OCI-LY1 (cell line): ENCODE results near the gene CD3E.
A peak's percentile ranks its signal among the peaks of the same experiment; 100 is the strongest.

Source experiments
- EZH2 ChIP-seq: fragments of 200-600 bp; sonication (generic), shearing (Covaris generic); IDR thresholded peaks from 2 replicates; pipeline ENCODE4 v1.8.0; 2017; ENCODE audit warnings: borderline replicate concordance, mixed run types, mild to moderate bottlenecking, antibody characterized with exemption, low read length, moderate library complexity, mixed read lengths
- TF ChIP-seq, protein P1 (sequence below): fragments of 200-600 bp; sonication (generic), shearing (Covaris generic); IDR thresholded peaks from 2 replicates; pipeline ENCODE4 v1.5.1; 2017; ENCODE audit warnings: mild to moderate bottlenecking, antibody characterized with exemption, low read length, moderate library complexity, mixed read lengths

DNA sequence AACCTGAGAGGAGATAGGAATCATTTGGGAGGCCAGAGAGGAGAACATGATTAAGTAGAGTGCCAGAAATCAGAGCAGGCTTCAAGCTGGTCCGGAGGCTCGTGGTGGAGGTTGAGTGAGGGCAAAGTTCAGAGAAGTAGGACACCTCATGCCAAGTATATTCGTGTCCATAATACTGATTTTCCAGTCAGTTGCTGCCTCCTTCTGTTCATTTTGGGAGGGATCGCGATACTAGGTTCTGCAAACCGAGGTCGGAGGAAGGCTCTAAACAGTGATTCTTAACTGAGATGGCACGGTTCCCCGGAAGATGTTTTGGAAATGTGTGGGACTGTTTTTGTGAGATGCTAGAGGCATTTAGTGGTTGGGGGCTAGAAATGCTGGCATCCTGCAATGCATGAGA, 13.6 kb upstream of the CD3E start:
- TF ChIP-seq, protein P1, sequence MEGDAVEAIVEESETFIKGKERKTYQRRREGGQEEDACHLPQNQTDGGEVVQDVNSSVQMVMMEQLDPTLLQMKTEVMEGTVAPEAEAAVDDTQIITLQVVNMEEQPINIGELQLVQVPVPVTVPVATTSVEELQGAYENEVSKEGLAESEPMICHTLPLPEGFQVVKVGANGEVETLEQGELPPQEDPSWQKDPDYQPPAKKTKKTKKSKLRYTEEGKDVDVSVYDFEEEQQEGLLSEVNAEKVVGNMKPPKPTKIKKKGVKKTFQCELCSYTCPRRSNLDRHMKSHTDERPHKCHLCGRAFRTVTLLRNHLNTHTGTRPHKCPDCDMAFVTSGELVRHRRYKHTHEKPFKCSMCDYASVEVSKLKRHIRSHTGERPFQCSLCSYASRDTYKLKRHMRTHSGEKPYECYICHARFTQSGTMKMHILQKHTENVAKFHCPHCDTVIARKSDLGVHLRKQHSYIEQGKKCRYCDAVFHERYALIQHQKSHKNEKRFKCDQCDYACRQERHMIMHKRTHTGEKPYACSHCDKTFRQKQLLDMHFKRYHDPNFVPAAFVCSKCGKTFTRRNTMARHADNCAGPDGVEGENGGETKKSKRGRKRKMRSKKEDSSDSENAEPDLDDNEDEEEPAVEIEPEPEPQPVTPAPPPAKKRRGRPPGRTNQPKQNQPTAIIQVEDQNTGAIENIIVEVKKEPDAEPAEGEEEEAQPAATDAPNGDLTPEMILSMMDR, result peak; percentile 29; the same call in 1 of the 2 replicates
- TF ChIP-seq EZH2, result no peak
